Lower lobe of right lung (tissue), 2 donors: ENCODE data around the gene TMEM41A. TPM values are rescaled to one million over a fixed set of nuclear protein-coding genes. Genes with fewer than 3 reads are reported as not detected.

Experiments used
- ATAC-seq, 2 donors: fragments of 200-7000 bp; cut with Tn5 transposase; one replicate each; pipeline ENCODE4 v1.9.1; 2020 to 2022; ENCODE audit warnings: mild to moderate bottlenecking in 2 of 2, moderate library complexity in 2 of 2
- DNase-seq: peaks from one replicate; pipeline ENCODE4 v3.0.0-alpha.2; 2020
- H3K27ac ChIP-seq: fragments of 200-600 bp; one replicate; pipeline ENCODE4 v1.8.0; 2022
- H3K27me3 ChIP-seq: fragments of 200-600 bp; one replicate; pipeline ENCODE4 v1.8.0; 2022; ENCODE audit warnings: low read depth
- H3K36me3 ChIP-seq: fragments of 200-600 bp; one replicate; pipeline ENCODE4 v1.8.0; 2022; ENCODE audit warnings: mild to moderate bottlenecking
- H3K4me1 ChIP-seq: fragments of 200-600 bp; one replicate; pipeline ENCODE4 v1.8.0; 2022
- H3K4me3 ChIP-seq: fragments of 200-600 bp; one replicate; pipeline ENCODE4 v1.8.0; 2022; ENCODE audit warnings: mild to moderate bottlenecking
- H3K9me3 ChIP-seq: fragments of 200-600 bp; one replicate; pipeline ENCODE4 v1.8.0; 2022
- intact Hi-C: fragments of 100-400 bp; cut with DNase I; formaldehyde crosslinking; loops from one replicate; pipeline ENCODE4 v1.11.0; 2022
- total RNA-seq: library from RNA; stranded (reverse); fragmentation: NEBNext Ultra II Directional; extraction: Animal tissue kit (Norgen Biotek cat#: 25700); gene quantifications from one replicate; pipeline ENCODE4 v1.2.1, GENCODE V29; 2021
- TF ChIP-seq, protein P1 (sequence below): fragments of 200-600 bp; IDR thresholded peaks from one replicate; pipeline ENCODE4 v1.8.0; 2022; ENCODE audit warnings: antibody characterized with exemption, mild to moderate bottlenecking
- donor health status: DM: no; HTN: yes; CAD: no; lungs with severe emphysema.

The TMEM41A gene
- total RNA-seq, 1 donor from 2014 or later: 24.0 TPM

DNA sequence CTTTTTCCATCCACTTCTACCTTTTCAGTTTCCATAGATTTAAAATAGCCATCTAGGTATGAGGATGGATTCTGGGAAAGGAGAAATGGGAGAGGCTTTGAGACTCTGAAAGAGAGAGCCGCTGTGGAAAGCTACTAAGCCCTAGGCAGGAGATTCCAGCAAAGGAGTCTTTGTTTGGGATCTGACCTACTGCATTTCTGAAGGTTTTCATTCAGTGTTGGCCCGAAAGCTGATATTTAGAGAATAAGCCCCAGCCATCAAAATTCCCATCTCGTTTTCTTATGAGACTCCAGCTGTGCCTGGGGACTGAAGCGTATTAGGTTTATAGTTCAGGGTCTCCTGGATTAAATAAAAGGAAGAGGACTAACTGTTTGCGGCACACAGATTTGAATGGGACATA, 34.1 kb upstream of the TMEM41A start:
- Histone ChIP-seq H3K9me3 (no peaks in the 10 kb centered on the region), H3K36me3 (peaks cover 7% of the 10 kb centered on the region), H3K4me3 (no peak overlapping the region), H3K27me3 (no peaks in the 10 kb centered on the region), H3K4me1 (peaks cover 14% of the 10 kb centered on the region), H3K27ac (no peak overlapping the region)
- no peak for DNase-seq
- TF ChIP-seq, protein P1, sequence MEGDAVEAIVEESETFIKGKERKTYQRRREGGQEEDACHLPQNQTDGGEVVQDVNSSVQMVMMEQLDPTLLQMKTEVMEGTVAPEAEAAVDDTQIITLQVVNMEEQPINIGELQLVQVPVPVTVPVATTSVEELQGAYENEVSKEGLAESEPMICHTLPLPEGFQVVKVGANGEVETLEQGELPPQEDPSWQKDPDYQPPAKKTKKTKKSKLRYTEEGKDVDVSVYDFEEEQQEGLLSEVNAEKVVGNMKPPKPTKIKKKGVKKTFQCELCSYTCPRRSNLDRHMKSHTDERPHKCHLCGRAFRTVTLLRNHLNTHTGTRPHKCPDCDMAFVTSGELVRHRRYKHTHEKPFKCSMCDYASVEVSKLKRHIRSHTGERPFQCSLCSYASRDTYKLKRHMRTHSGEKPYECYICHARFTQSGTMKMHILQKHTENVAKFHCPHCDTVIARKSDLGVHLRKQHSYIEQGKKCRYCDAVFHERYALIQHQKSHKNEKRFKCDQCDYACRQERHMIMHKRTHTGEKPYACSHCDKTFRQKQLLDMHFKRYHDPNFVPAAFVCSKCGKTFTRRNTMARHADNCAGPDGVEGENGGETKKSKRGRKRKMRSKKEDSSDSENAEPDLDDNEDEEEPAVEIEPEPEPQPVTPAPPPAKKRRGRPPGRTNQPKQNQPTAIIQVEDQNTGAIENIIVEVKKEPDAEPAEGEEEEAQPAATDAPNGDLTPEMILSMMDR: no peak
- intact Hi-C loops: no loop called here
- no peak for ATAC-seq

DNA sequence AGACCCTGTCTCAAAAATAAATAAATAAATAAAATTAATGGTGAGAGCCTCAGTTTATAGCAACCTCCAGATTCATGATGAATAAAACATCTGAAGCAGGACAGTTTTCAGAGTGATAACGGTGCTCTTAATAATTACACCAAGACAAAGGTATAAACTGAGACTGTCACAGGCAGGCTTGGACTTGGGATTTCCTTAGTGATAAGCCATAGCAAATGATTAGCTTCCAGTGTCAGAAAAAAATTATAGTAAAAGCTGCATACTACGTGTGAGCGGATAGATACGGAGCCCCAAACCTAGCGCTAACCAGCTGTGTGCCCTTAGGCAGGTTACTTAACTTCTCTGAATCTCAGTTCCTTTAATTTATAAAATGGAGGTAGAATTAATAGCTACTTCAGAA, 32.0 kb upstream of the TMEM41A start:
- TF ChIP-seq, protein P1: no peak
- no peaks in the 10 kb centered on the region for H3K4me1 ChIP-seq
- H3K27me3 ChIP-seq: peaks cover 4% of the 10 kb centered on the region
- H3K4me3 ChIP-seq: no peak overlapping the region
- H3K9me3 ChIP-seq: no peaks in the 10 kb centered on the region
- DNase-seq (no peak), ATAC-seq (no peak)
- intact Hi-C loops: no loop called here
- no peak overlapping the region for H3K27ac ChIP-seq
- H3K36me3 ChIP-seq: peaks cover 15% of the 10 kb centered on the region

DNA sequence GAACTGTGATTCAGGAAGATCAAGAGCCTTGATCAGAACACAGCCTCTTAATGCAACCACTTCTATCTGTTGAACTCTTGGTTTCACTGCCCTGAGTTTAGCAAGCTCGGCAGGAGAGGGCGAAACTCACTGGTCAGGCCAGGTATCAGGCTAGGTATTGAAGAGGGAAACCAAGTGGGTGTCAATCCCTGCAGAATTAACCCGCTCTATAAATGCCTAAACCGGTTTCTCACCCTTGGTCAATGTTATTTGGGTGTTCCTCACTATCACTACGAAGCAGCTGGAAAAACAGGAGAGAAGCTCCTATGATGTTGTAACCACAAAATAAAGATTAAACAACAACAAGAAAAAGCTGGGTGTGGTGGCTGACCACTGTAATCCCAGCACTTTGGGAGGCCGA, 29.7 kb upstream of the TMEM41A start:
- TF ChIP-seq, protein P1: no peak
- Histone ChIP-seq H3K27ac (no peak overlapping the region), H3K27me3 (peaks cover 4% of the 10 kb centered on the region), H3K9me3 (no peaks in the 10 kb centered on the region), H3K4me3 (no peak overlapping the region), H3K36me3 (peaks cover 26% of the 10 kb centered on the region), H3K4me1 (no peaks in the 10 kb centered on the region)
- DNase-seq: no peak
- no peak for ATAC-seq
- intact Hi-C loops: no loop called here

DNA sequence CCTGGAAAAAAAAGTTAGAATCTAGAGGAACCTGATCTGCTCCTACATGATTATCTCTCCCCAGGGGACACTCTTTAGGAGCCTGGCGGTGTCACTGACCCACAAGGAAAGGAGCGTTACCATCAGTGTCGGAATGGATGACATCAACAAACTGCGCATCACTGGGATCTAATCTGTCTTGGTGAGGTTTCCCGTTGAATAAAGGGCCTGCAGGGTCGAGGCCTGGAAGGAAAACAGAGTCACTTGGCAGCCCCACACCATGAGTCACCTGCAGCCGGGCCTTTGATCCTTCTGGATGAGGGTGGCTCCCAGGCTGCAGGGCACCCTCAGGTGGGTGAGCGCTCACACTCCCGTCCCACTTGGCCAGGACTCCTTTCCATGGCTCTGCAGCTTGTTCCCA, 28.5 kb upstream of the TMEM41A start:
- DNase-seq (no peak), ATAC-seq (peak in 1 of 2 donors; percentile 27)
- Histone ChIP-seq H3K27me3 (peaks cover 4% of the 10 kb centered on the region), H3K36me3 (peaks cover 26% of the 10 kb centered on the region), H3K4me1 (no peaks in the 10 kb centered on the region), H3K27ac (no peak overlapping the region), H3K4me3 (no peak overlapping the region), H3K9me3 (no peaks in the 10 kb centered on the region)
- intact Hi-C loops: no loop called here
- TF ChIP-seq, protein P1: no peak

GRCh38 chr3:185526349-185526951, 27.6 kb upstream of the TMEM41A start:
- no peaks in the 10 kb centered on the region for H3K4me1 ChIP-seq
- intact Hi-C loops: no loop called here
- H3K4me3 ChIP-seq: no peak overlapping the region
- no peak for DNase-seq
- TF ChIP-seq, protein P1: no peak
- no peak for ATAC-seq
- no peak overlapping the region for H3K27ac ChIP-seq
- no peaks in the 10 kb centered on the region for H3K9me3 ChIP-seq
- H3K36me3 ChIP-seq: peaks cover 26% of the 10 kb centered on the region
- peaks cover 4% of the 10 kb centered on the region for H3K27me3 ChIP-seq
